SHP77 (cell line): ENCODE results near the gene MRGPRX3.

Source experiments
- DNase-seq, 2 experiments: peaks; one replicate each; lab custom pipeline; 2025; lab: John Stamatoyannopoulos, UW

The MRGPRX3 gene

DNA sequence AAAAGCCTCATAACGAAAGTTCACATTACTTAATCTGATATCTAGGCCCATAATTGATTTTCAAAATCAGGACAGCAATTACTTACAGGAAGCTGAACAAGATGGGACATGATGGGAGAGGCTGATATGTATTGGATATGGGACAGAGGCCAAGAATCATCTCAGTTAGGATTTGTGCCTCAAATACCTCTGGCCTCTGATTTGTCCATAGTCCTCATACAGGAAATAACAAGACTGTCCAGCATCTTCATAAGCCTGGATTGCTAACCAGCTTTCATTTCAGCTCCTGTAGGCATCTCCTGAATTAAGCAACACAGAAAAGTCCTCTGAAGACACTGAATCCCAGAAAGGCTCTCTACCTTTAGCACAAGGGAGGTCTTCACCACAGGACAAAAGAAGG, 36.0 kb downstream of the MRGPRX3 start:
- DNase-seq = no peak

DNA sequence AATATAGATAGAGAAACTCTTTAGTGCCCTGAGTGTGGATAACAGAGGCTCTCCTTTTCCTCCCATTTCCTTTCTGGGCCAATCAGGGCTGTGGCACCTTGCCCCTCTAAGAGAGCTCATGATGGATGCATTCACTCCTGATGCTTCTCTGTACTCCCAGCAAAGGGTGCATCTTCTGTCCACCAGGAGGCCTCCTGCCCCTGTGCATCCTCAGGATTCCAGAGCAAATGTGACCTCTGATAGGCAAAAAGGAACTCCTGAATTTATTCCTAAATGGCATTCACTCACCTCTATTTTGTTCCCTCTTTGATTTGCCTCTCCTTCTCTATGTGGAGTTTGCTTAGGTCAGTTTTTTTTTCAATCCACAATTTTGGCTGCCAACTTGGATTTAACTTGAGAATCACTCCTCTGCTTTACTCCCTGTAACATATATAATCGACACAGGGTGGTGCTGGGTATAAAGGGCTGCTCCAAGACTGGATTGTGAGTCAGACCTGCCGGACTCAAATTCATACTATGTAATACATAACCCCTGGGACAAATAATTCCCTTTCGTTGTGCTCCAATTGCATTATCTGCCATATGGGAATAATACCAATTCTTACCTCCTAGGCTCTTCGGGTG, 39.1 kb downstream of the MRGPRX3 start:
- DNase-seq = peak; percentile 10 to 31

DNA sequence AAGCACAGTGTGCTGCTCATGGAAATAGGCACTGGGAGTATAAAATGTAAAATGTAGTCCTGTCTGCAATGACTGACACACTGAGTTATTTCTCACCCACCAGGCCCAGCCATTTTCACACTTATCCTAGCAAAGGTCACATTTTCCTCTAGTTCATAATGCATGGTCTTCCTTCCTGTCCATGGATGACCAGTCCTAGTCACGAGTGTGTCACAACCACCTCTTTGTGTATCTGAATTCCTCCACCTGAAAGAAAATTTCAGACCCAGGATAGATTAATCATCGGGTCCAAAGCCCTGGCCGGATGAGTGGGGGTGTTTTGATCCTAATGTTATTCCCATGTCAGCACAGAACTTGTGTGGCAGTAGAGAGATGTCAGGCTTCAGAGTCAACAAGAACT, 40.3 kb downstream of the MRGPRX3 start, which contains the start of gene MRGPRX4:
Gene MRGPRX4 (plus strand): TSS at position 172 of the 400 bp plus-strand sequence. CDS start 420 bp downstream, outside the sequence.
- no peak for DNase-seq

DNA sequence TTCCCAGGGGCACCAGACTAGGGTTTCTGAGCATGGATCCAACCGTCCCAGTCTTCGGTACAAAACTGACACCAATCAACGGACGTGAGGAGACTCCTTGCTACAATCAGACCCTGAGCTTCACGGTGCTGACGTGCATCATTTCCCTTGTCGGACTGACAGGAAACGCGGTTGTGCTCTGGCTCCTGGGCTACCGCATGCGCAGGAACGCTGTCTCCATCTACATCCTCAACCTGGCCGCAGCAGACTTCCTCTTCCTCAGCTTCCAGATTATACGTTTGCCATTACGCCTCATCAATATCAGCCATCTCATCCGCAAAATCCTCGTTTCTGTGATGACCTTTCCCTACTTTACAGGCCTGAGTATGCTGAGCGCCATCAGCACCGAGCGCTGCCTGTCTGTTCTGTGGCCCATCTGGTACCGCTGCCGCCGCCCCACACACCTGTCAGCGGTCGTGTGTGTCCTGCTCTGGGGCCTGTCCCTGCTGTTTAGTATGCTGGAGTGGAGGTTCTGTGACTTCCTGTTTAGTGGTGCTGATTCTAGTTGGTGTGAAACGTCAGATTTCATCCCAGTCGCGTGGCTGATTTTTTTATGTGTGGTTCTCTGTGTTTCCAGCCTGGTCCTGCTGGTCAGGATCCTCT, 41.0 kb downstream of the MRGPRX3 start:
- DNase-seq = no peak
